Omental fat pad (tissue), 4 donors: ENCODE data around the gene HDGFL1. TPM values are rescaled to one million over a fixed set of nuclear protein-coding genes. Genes with fewer than 3 reads are reported as not detected.

ENCODE experiments used
- ATAC-seq: fragments of 150-250 bp; one replicate; pipeline ENCODE4 v1.9.1; 2016; ENCODE audit warnings: mild to moderate bottlenecking, moderate library complexity; ENCODE audit not compliant: low FRiP score
- DNase-seq: peaks from one replicate; pipeline ENCODE4 v3.0.0-alpha.2; 2019; ENCODE audit warnings: low spot score
- total RNA-seq, 4 donors: library from RNA; depleted of rRNA; stranded (reverse); fragments of >200 nt; gene quantifications; one replicate each; pipeline ENCODE4 v1.1.0, GENCODE V29; 2016
- TF ChIP-seq, protein P1 (sequence below), 3 donors: fragments of 450-650 bp; IDR thresholded peaks; one replicate each; pipeline ENCODE4 v1.5.1; 2016 to 2017; ENCODE audit warnings: antibody characterized with exemption in 3 of 3, mild to moderate bottlenecking in 3 of 3, moderate library complexity in 2 of 3

The HDGFL1 gene
- total RNA-seq, 4 donors from 2014 or later = not detected

DNA sequence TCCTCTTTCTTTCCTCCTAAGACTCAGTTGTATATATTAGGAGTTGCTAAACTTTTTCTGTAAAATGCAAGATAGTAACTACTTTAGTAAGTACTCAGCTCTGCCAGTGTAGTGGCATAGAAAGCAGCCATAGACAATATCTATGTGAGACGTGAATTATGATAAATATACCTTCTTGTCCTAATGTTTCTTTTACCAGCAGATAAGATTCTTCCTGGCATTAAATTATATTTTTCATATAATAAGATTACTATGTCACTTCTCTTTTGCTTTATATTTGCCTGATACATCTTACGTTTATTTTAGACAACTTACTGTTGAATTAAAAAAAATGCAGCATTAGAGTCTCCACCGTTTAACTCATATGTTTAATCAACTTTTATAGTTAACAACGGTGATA lies 51.7 kb downstream of the HDGFL1 start:
- DNase-seq (no peak), ATAC-seq (no peak)

More for the DNA sequence above, 51.7 kb downstream of the HDGFL1 start:
- TF ChIP-seq, protein P1, sequence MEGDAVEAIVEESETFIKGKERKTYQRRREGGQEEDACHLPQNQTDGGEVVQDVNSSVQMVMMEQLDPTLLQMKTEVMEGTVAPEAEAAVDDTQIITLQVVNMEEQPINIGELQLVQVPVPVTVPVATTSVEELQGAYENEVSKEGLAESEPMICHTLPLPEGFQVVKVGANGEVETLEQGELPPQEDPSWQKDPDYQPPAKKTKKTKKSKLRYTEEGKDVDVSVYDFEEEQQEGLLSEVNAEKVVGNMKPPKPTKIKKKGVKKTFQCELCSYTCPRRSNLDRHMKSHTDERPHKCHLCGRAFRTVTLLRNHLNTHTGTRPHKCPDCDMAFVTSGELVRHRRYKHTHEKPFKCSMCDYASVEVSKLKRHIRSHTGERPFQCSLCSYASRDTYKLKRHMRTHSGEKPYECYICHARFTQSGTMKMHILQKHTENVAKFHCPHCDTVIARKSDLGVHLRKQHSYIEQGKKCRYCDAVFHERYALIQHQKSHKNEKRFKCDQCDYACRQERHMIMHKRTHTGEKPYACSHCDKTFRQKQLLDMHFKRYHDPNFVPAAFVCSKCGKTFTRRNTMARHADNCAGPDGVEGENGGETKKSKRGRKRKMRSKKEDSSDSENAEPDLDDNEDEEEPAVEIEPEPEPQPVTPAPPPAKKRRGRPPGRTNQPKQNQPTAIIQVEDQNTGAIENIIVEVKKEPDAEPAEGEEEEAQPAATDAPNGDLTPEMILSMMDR (IDR thresholded peaks at IDR 0.05) = no peak
